Osteocyte (in vitro differentiated cells): ENCODE measurements around the gene KANK3. TPM values are rescaled to one million over a fixed set of nuclear protein-coding genes. Genes with fewer than 3 reads are reported as not detected.
"Not testable (repeated sequence)": the region's sequence is repeated elsewhere in the genome, so short reads cannot be mapped to it uniquely, and the experiment has no call there.

Source experiments
- DNase-seq: peaks from one replicate; pipeline ENCODE4 v3.0.0; 2021; ENCODE audit warnings: mixed read lengths; ENCODE audit not compliant: unreplicated experiment; ENCODE audit errors: extremely low spot score
- H3K27ac Mint-ChIP-seq: one replicate; pipeline ENCODE4 v1.8.0; 2021; ENCODE audit warnings: mild to moderate bottlenecking, mixed read lengths; ENCODE audit not compliant: unreplicated experiment
- H3K27me3 Mint-ChIP-seq: one replicate; pipeline ENCODE4 v1.8.0; 2021; ENCODE audit warnings: mixed read lengths; ENCODE audit not compliant: unreplicated experiment
- H3K36me3 Mint-ChIP-seq: one replicate; pipeline ENCODE4 v1.8.0; 2021; ENCODE audit warnings: mixed read lengths; ENCODE audit not compliant: unreplicated experiment
- H3K4me1 Mint-ChIP-seq: one replicate; pipeline ENCODE4 v1.8.0; 2021; ENCODE audit warnings: mixed read lengths; ENCODE audit not compliant: unreplicated experiment
- H3K4me3 Mint-ChIP-seq: one replicate; pipeline ENCODE4 v1.8.0; 2021; ENCODE audit warnings: mild to moderate bottlenecking, moderate library complexity, mixed read lengths; ENCODE audit not compliant: unreplicated experiment
- H3K9me3 Mint-ChIP-seq: one replicate; pipeline ENCODE4 v1.8.0; 2021; ENCODE audit warnings: mixed read lengths; ENCODE audit not compliant: unreplicated experiment
- CTCF ChIP-seq: fragments of 200-600 bp; sonication (generic); IDR thresholded peaks from 2 replicates; pipeline ENCODE4 v1.5.0; 2021; ENCODE audit warnings: antibody characterized with exemption, mild to moderate bottlenecking, moderate library complexity
- total RNA-seq: library from RNA; stranded (reverse); gene quantifications from 2 replicates; pipeline ENCODE4 v1.2.1, GENCODE V29; 2021

Gene KANK3
- total RNA-seq, 1 donor from 2014 or later, result 0.30 TPM

- Mint-ChIP-seq H3K27ac (no peak overlapping the region), H3K36me3 (peaks cover 10% of the 10 kb centered on the region), H3K27me3 (no peaks in the 10 kb centered on the region), H3K9me3 (no peaks in the 10 kb centered on the region), H3K4me3 (no peak overlapping the region), H3K4me1 (peaks cover 22% of the 10 kb centered on the region)
- no peak for TF ChIP-seq CTCF
- no peak for DNase-seq
These were observed 26.5 kb downstream of the KANK3 start for GRCh38 chr19:8316351-8317125.

DNA sequence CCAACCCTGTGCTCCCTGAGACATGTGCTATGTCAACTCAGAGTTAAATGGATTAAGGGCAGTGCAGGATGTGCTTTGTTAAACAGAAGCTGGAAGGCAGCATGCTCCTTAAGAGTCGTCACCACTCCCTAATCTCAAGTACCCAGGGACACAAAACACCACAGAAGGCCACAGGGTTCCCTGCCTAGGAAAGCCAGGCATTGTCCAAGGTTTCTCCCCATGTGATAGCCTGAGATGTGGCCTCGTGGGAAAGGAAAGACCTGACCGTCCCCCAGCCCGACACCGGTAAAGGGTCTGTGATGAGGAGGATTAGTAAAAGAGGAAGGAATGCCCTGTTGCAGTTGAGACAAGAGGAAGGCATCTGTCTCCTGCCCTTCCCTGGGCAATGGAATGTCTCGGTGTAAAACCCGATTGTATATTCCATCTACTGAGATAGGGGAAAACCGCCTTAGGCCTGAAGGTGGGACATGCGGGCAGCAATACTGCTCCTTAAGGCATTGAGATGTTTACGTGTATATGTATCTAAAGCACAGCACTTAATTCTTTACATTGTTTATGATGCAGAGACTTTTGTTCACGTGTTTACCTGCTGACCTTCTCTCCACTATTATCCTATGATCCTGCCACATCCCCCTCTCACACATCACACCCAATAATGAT, 28.0 kb downstream of the KANK3 start:
- not testable (repeated sequence) for H3K9me3 Mint-ChIP-seq, H3K4me3 Mint-ChIP-seq, H3K27ac Mint-ChIP-seq, H3K27me3 Mint-ChIP-seq, DNase-seq
- Mint-ChIP-seq H3K4me1 (peaks cover 15% of the 10 kb centered on the region), H3K36me3 (peaks cover 11% of the 10 kb centered on the region)

- peak; percentile 79 for DNase-seq
- no peaks in the 10 kb centered on the region for H3K27me3 Mint-ChIP-seq
- H3K27ac Mint-ChIP-seq, result no peak overlapping the region
- H3K9me3 Mint-ChIP-seq, result no peaks in the 10 kb centered on the region
- H3K4me1 Mint-ChIP-seq, result peaks cover 29% of the 10 kb centered on the region
- H3K4me3 Mint-ChIP-seq, result no peak overlapping the region
- no peak for TF ChIP-seq CTCF
- peaks cover 13% of the 10 kb centered on the region for H3K36me3 Mint-ChIP-seq
These were observed 31.4 kb downstream of the KANK3 start for GRCh38 chr19:8311461-8312260.

- no peak overlapping the region for H3K4me3 Mint-ChIP-seq
- peaks cover 31% of the 10 kb centered on the region for H3K4me1 Mint-ChIP-seq
- no peaks in the 10 kb centered on the region for H3K9me3 Mint-ChIP-seq
- no peak for TF ChIP-seq CTCF
- no peak overlapping the region for H3K27ac Mint-ChIP-seq
- DNase-seq, result peak; percentile 59
- no peaks in the 10 kb centered on the region for H3K27me3 Mint-ChIP-seq
- peaks cover 10% of the 10 kb centered on the region for H3K36me3 Mint-ChIP-seq
These were observed 32.6 kb downstream of the KANK3 start for GRCh38 chr19:8310342-8311055.

DNA sequence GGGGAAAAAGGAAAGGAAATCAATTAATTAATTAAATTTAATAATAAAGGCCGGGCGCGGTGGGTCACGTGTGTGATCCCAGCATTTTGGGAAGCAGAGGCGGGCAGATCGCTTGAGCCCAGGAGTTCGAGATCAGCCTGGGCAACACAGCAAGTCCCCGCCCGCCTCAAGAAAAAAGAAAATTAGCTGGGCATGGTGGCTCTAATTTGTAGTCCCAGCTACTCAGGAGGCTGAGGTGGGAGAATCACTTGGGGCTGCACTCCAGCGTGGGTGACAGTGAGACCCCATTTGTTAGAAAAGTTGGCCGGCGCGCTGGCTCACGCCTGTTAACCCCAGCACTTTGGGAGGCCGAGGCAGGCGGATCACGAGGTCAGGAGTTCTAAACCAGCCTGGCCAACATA, 34.2 kb downstream of the KANK3 start:
- Mint-ChIP-seq H3K4me1 (peaks cover 31% of the 10 kb centered on the region), H3K4me3 (peak overlapping the region; percentile 78), H3K27me3 (no peaks in the 10 kb centered on the region), H3K36me3 (peaks cover 5% of the 10 kb centered on the region), H3K9me3 (no peaks in the 10 kb centered on the region), H3K27ac (no peak overlapping the region)
- no peak for TF ChIP-seq CTCF
- peak; percentile 60 for DNase-seq
